Measurements from ENCODE around the gene ACAP2.

GRCh38 chr3:195448205-195448875 is 5.5 kb upstream of the ACAP2 start:
- TF ChIP-seq POLR2A (IDR thresholded peaks at IDR 0.05; ENCODE audit: low read depth, low read length) = no peak
- no peak for TF ChIP-seq POLR2AphosphoS5 (IDR thresholded peaks at IDR 0.05; ENCODE audit: low read depth, low read length)
- TF ChIP-seq SPI1 (IDR thresholded peaks at IDR 0.05; ENCODE audit: low read depth, low read length) = no peak
- no peak for TF ChIP-seq PAX5 (IDR thresholded peaks at IDR 0.05; ENCODE audit: insufficient read depth, low read length, severe bottlenecking)

Measured in GM12891 (cell line).